ENCODE results near the gene CECR2. TPM values are rescaled to one million over a fixed set of nuclear protein-coding genes. Genes with fewer than 3 reads are reported as not detected.
A peak's percentile ranks its signal among the peaks of the same experiment; 100 is the strongest.

CECR2 gene
- total RNA-seq: 10 to 100 TPM; 19.6 to 24.1 (median 20.5) TPM
- polyA plus RNA-seq: 1 to 10 TPM; 1.7 to 8.1 (median 3.1) TPM
- long read RNA-seq, donor 1, partial matches to known transcripts: 5 of 7 reads
- long read RNA-seq, donor 1, other reads (novel, unspliced or antisense): 2 of 7 reads
- long read RNA-seq, donor 2, partial matches to known transcripts: 8 of 17 reads
- long read RNA-seq, donor 2, other reads (novel, unspliced or antisense): 9 of 17 reads

DNA sequence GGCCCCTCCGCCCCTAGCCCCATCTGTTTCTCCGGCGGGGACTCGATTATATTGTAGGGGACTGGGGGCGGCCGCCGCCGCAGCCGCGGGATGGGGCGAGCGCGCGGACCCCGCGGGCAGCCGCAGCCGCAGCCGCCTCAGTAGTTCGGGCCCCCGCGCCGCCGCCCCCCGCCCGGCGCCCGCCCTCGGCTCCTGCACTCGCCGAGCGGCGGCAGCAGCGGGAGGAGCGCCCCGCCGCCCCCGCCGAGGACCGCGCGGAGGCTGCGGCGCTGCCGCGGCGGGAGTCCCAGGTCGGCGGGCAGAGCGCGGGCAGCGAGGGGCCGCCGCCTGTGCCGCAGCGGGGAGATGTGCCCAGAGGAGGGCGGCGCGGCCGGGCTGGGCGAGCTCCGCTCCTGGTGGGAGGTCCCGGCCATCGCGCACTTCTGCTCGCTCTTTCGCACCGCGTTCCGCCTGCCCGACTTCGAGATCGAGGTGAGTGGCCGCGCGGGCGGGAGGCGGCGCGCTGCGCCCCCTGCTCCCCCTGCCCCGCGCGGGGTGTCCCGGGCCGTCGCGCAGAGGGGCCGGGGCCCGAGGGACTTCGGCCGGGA, at the start of gene CECR2:
TSS of gene CECR2 (plus strand) at position 22 of the 587 bp plus-strand sequence. CDS start at position 346, 324 bp downstream.
- Histone ChIP-seq H3K9me3 (no peaks in the 10 kb centered on the region), H3K27ac (peak within 1 kb of the TSS; percentile 99), H3K4me3 (peak within 1 kb of the TSS; percentile 92), H3K36me3 (ENCODE audit: insufficient read depth in 1 of 2, low read depth in 1 of 2) (no peaks in the 10 kb centered on the region), H3K27me3 (ENCODE audit: insufficient read depth in 3 of 3, low read length in 2 of 3) (no peaks in the 10 kb centered on the region), H3K4me1 (peaks cover 43% of the 10 kb centered on the region)
- intact Hi-C loops (cut with DNase I): loop anchor here (2.0 to 5.0 kb wide), 7 partner anchors 43 to 133 kb away; no protein-coding TSS in a partner anchor
- DNase-seq (peak; percentile 47 to 78), ATAC-seq (peak; percentile 17 to 32 (median 28))
- TF ChIP-seq, protein P1, sequence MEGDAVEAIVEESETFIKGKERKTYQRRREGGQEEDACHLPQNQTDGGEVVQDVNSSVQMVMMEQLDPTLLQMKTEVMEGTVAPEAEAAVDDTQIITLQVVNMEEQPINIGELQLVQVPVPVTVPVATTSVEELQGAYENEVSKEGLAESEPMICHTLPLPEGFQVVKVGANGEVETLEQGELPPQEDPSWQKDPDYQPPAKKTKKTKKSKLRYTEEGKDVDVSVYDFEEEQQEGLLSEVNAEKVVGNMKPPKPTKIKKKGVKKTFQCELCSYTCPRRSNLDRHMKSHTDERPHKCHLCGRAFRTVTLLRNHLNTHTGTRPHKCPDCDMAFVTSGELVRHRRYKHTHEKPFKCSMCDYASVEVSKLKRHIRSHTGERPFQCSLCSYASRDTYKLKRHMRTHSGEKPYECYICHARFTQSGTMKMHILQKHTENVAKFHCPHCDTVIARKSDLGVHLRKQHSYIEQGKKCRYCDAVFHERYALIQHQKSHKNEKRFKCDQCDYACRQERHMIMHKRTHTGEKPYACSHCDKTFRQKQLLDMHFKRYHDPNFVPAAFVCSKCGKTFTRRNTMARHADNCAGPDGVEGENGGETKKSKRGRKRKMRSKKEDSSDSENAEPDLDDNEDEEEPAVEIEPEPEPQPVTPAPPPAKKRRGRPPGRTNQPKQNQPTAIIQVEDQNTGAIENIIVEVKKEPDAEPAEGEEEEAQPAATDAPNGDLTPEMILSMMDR (IDR thresholded peaks at IDR 0.05): no peak
- WGBS, 3 donors: 0 to 2% (median 1%) methylated on average over 32 to 92 of the region's 92 CpGs

DNA sequence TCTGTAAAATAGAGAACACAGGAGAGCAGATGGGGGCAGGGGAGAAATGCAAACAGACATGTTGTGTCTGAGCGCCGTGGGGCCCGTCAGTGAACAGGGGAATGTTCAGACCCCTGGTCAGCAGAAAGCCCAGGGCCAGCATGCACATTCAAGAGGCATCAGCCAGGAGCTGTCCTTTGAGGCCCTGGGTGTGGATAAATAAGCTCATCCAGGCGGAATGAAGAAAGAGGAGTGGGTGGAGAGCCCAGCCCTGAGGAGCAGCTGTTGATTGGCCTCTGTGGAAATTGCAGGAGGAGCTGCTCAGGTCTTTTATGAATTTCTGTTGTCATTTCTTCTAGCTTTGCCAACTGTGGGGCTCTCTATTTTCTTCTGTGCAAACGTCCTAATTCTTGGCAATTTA, 49.7 kb upstream of the CECR2 start:
- TF ChIP-seq, protein P1 (IDR thresholded peaks at IDR 0.05): no peak
- WGBS, 3 donors: 51 to 62% (median 54%) methylated on average over 5 of the region's 5 CpGs
- intact Hi-C loops (cut with DNase I): no loop called here
- H3K4me3 ChIP-seq: no peak overlapping the region
- peaks cover 4% of the 10 kb centered on the region for H3K4me1 ChIP-seq
- no peaks in the 10 kb centered on the region for H3K9me3 ChIP-seq
- no peaks in the 10 kb centered on the region for H3K27me3 ChIP-seq (ENCODE audit: insufficient read depth in 3 of 3, low read length in 2 of 3)
- H3K36me3 ChIP-seq (ENCODE audit: insufficient read depth in 1 of 2, low read depth in 1 of 2): no peaks in the 10 kb centered on the region
- no peak overlapping the region for H3K27ac ChIP-seq
- no peak for DNase-seq
- ATAC-seq: no peak

DNA sequence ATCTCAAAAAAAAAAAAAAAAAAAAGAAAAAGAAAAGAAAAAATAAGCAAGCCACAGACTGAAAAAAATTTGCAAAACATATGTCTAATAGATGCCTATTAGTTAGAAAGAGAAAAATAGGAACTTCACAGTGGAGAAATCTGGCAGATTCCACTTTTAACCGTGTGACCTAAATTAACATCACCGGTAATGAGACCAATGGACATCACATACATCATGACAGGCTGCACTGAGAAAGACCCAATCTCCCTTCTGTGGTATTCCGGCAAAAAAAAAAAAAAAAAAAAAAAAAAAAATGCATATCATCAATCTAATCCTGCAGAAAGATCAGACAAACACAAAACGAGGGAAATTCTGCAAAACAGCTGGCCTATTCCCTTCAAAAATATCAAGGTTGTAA, 46.7 kb upstream of the CECR2 start:
- Histone ChIP-seq H3K27me3 (ENCODE audit: insufficient read depth in 3 of 3, low read length in 2 of 3) (no peaks in the 10 kb centered on the region), H3K4me1 (no peaks in the 10 kb centered on the region), H3K36me3 (ENCODE audit: insufficient read depth in 1 of 2, low read depth in 1 of 2) (no peaks in the 10 kb centered on the region), H3K27ac (no peak overlapping the region), H3K9me3 (no peaks in the 10 kb centered on the region), H3K4me3 (no peak overlapping the region)
- DNase-seq (no peak), ATAC-seq (no peak)
- 47 to 56% (median 50%) methylated on average over 4 of the region's 4 CpGs for WGBS, 3 donors
- TF ChIP-seq, protein P1 (IDR thresholded peaks at IDR 0.05): no peak
- intact Hi-C loops (cut with DNase I): no loop called here

DNA sequence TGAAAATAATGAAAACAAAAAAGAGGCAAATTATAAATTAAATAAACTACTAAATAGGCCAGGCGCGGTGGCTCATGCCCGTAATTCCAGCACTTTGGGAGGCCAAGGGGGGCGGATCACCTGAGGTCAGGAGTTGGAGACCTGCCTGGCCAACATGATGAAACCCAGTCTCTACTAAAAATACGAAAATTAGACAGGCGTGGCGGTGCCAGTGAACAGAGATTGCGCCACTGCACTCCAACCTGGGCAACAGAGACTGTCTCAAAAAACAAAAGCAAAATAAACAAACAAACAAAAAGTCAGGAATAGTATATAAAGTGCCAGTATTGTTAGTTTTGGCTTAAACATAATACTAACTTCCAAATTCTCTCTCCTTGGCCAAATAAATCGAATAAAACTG, 37.6 kb upstream of the CECR2 start:
- Histone ChIP-seq H3K4me1 (no peaks in the 10 kb centered on the region), H3K27me3 (ENCODE audit: insufficient read depth in 3 of 3, low read length in 2 of 3) (no peaks in the 10 kb centered on the region), H3K9me3 (no peaks in the 10 kb centered on the region), H3K4me3 (no peak overlapping the region), H3K36me3 (ENCODE audit: insufficient read depth in 1 of 2, low read depth in 1 of 2) (no peaks in the 10 kb centered on the region), H3K27ac (no peak overlapping the region)
- intact Hi-C loops (cut with DNase I): no loop called here
- TF ChIP-seq, protein P1 (IDR thresholded peaks at IDR 0.05): no peak
- no peak for ATAC-seq
- DNase-seq: no peak
- WGBS, 3 donors: 90 to 94% (median 92%) methylated on average over 9 of the region's 9 CpGs
